Gastrocnemius medialis (tissue), 4 donors: Measurements from ENCODE around the gene AUTS2.

Experiments
- POLR2A ChIP-seq, 2 donors: fragments of 450-650 bp; IDR thresholded peaks; one replicate each; pipeline ENCODE4 v1.6.1; 2017; ENCODE audit warnings: antibody characterized with exemption in 2 of 2, mild to moderate bottlenecking in 2 of 2, moderate library complexity in 2 of 2
- TF ChIP-seq, protein P1 (sequence below), 5 experiments: fragments of 450-650 bp in 3 of 5; fragments of 200-600 bp in 2 of 5; sonication (generic) in 2 of 5; IDR thresholded peaks in 4 of 5; conservative IDR thresholded peaks in 1 of 5; 1 replicate in 4 of 5; 2 replicates in 1 of 5; pipeline ENCODE4 v1.5.1; 2016 to 2019; ENCODE audit warnings: antibody characterized with exemption in 5 of 5, mild to moderate bottlenecking in 3 of 5, moderate library complexity in 3 of 5

DNA sequence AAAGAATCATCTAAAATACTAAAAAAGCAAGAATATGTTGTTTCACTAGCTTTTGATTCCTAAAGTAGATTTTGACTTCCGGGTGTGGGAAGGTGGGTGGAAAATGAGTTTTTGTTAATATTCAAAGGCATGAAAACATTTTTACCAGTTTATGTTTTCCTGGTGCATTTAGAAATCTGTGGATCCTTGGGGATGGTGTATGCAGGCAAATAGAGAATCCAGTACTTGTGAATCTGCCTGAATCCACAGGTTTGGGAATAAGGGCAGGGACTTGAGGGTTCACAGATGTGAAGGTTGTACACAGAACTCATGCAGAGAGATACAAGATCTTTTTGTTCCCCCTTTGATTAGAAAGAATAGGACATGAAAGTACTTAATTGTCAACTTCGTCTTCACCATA is 22.4 kb downstream of the AUTS2 start:
- TF ChIP-seq, protein P1, sequence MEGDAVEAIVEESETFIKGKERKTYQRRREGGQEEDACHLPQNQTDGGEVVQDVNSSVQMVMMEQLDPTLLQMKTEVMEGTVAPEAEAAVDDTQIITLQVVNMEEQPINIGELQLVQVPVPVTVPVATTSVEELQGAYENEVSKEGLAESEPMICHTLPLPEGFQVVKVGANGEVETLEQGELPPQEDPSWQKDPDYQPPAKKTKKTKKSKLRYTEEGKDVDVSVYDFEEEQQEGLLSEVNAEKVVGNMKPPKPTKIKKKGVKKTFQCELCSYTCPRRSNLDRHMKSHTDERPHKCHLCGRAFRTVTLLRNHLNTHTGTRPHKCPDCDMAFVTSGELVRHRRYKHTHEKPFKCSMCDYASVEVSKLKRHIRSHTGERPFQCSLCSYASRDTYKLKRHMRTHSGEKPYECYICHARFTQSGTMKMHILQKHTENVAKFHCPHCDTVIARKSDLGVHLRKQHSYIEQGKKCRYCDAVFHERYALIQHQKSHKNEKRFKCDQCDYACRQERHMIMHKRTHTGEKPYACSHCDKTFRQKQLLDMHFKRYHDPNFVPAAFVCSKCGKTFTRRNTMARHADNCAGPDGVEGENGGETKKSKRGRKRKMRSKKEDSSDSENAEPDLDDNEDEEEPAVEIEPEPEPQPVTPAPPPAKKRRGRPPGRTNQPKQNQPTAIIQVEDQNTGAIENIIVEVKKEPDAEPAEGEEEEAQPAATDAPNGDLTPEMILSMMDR (IDR thresholded peaks at IDR 0.05 in 4 of 5, conservative IDR thresholded peaks at IDR 0.05 in 1 of 5) = no peak
- no peak for TF ChIP-seq POLR2A (IDR thresholded peaks at IDR 0.05)
